Neural progenitor cell (in vitro differentiated cells): Measurements from ENCODE around the gene LTO1.

Source experiments
- EZH2 ChIP-seq: fragments of 200-600 bp; sonication (generic); IDR thresholded peaks from 2 replicates; pipeline ENCODE4 v1.6.1; 2017; ENCODE audit warnings: antibody characterized with exemption, mild to moderate bottlenecking, moderate library complexity
- EZH2phosphoT487 ChIP-seq: fragments of 200-600 bp; sonication (generic); IDR thresholded peaks from 2 replicates; pipeline ENCODE4 v1.6.1; 2017; ENCODE audit warnings: antibody characterized with exemption
- TF ChIP-seq, protein P1 (sequence below): fragments of 200-600 bp; sonication (generic); IDR thresholded peaks from 2 replicates; pipeline ENCODE4 v1.5.1; 2017; ENCODE audit warnings: antibody characterized with exemption, mild to moderate bottlenecking

DNA sequence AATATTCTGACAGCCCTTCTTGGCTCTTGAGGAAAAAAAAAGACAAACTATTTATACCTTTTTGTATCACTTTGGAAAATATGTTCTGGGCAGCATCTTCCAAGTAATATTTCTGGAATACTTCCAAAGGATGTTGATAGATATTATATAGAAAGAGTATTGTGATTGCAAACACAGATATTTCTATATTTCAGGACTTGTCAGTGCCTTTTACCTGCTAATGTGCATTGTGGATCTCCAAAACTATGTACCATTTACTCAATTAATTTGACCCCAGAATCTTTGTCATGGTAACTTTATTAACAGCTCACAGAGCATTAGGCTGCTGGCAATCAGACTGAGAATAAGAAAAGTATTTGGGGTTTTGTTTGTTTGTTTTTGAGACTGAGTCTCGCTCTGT, 50.9 kb downstream of the LTO1 start:
- TF ChIP-seq, protein P1, sequence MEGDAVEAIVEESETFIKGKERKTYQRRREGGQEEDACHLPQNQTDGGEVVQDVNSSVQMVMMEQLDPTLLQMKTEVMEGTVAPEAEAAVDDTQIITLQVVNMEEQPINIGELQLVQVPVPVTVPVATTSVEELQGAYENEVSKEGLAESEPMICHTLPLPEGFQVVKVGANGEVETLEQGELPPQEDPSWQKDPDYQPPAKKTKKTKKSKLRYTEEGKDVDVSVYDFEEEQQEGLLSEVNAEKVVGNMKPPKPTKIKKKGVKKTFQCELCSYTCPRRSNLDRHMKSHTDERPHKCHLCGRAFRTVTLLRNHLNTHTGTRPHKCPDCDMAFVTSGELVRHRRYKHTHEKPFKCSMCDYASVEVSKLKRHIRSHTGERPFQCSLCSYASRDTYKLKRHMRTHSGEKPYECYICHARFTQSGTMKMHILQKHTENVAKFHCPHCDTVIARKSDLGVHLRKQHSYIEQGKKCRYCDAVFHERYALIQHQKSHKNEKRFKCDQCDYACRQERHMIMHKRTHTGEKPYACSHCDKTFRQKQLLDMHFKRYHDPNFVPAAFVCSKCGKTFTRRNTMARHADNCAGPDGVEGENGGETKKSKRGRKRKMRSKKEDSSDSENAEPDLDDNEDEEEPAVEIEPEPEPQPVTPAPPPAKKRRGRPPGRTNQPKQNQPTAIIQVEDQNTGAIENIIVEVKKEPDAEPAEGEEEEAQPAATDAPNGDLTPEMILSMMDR: no peak
- TF ChIP-seq EZH2phosphoT487 (no peak), EZH2 (no peak)
